NCI-H1417 treated with DMSO at 0.1 percent for 48 hours (cell line): ENCODE data around the gene SNN.

Experiments used
- DNase-seq: peaks from one replicate; lab custom pipeline; 2025; lab: John Stamatoyannopoulos, UW

SNN gene

DNA sequence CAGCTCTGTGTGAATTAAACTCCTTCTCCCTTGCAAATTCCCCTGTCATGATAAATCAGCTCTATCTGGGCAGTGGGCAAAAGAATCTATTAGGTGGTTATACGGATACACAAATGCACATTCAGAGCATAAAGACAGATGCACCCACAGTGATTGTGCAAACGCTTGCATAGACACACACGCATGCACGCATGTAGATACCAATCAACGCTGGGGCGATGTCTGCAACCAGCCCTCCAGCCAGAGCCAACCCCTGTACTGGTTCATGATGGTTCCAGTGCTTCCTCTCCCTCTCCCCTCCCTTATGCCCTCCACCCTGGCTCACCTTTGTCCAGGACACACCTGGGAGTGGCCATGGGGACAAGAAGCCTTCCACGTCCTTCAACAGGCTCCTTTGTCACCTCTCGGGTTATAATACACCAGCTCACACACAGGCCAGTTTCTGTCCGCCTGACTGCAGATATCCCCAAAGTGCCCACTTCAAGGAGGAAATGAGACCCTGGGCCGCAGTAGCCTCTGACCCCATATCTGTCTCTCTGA lies 33.1 kb upstream of the SNN start:
- no peak for DNase-seq

DNA sequence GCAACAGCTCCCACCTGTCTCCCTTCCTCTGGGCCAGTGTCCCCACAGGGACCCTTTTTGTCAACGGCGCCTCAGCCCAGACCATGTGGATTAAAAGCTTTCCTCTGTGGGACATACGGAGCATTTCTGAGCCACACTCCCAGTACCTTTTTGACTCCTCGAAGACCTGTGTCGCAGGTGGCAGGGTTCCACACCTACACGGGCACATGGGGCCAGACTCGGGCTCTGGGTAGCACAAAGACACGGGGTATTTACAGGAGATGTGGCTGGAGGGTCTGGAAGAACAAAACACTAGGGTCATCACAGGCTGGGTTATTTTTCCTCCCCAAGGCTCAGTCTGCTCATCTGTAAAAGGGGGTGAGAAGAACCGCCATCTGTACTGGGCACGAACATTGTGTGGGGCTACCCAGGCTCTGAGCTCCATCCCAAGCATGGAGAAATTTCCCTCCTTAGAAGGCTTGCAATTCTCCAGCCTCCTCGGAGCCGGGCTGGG lies 32.5 kb upstream of the SNN start:
- DNase-seq, result no peak

DNA sequence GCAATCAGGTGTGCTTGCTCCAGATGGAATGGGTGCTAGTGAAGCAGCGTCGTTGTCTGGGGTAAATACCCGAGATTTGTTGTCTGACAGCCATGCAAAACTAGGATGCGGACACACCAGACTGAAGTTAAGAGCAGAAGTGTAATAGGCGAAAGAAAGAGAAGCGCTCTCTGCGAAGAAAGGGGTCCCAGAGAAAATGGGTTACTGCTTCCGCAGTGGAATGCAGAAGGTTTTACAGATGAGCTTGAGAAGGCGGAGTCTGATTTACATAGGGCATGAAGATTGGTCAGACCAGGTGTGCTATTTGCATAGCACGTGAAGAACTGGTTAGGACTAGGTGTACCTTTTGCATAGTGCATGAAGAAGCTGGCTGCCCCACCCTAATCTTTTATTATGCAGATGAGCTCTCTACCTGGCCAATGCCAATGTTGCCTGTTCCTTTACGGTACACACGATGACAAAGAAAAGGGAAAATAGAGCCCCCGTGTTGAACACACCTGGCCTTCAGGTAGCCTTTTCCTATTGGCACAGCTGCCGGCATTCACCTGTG lies 32.0 kb upstream of the SNN start:
- peak; percentile 19 for DNase-seq

DNA sequence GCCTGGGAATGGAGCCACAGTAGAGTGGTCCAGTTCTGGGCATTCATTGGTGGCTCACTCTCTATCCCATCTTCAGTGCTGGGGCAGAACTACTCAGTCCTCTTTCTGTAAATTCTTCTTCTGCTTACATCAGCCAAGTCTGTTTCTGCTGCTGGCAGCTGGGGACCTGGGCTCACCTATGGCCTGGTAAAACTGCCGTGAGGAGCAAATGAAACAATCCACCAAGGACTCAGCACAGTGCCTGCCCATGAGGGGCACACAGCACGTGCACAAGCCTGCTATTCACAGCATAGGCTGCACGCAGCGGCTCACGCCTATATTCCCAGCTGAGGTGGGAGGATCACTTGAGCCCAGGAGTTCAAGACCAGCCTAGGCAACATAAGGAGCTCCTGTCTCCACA lies 30.9 kb upstream of the SNN start:
- DNase-seq, result no peak

DNA sequence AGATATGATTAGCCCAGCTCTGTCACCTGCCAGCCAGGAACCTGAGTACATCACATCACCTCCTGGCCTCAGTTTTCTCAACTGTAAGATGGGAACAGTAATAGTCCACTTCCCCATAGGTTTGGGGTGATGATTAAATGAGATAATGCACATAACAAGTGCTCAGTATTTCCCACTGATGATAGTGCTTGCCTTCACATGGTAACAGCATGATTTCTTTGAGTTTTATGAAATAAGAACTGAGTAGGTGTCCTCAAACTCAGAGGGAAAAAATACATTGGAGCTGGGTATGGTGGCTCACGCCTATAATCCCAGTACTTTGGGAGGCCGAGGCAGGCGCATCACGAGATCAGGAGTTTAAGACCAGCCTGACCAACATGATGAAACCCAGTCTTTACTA lies 30.1 kb upstream of the SNN start:
- DNase-seq, result no peak

DNA sequence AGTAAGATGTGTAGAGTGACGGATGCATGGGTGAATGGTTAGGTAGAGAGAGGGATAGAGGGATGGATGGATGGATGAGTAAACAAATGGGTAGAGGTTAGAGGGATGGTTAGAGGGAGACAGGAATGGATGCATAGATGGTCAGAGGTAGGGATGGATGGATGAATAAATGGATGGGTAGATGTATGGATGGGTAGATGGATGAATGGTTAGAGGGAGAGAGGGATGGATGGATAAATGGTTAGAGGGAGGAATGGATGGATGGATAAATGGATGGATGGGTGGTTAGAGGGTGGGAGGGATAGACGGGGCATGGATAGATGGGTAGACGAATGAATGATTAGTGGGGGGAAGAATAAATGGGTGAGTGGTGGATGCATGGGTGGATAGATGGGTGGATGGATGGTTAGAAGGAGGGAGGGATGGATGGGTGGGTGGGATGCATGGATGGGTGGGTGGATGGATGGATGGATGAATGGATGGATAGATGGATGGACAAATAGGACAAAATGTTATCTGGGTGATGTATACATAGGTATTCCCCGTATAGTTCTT lies 29.2 kb upstream of the SNN start:
- DNase-seq, result no peak

DNA sequence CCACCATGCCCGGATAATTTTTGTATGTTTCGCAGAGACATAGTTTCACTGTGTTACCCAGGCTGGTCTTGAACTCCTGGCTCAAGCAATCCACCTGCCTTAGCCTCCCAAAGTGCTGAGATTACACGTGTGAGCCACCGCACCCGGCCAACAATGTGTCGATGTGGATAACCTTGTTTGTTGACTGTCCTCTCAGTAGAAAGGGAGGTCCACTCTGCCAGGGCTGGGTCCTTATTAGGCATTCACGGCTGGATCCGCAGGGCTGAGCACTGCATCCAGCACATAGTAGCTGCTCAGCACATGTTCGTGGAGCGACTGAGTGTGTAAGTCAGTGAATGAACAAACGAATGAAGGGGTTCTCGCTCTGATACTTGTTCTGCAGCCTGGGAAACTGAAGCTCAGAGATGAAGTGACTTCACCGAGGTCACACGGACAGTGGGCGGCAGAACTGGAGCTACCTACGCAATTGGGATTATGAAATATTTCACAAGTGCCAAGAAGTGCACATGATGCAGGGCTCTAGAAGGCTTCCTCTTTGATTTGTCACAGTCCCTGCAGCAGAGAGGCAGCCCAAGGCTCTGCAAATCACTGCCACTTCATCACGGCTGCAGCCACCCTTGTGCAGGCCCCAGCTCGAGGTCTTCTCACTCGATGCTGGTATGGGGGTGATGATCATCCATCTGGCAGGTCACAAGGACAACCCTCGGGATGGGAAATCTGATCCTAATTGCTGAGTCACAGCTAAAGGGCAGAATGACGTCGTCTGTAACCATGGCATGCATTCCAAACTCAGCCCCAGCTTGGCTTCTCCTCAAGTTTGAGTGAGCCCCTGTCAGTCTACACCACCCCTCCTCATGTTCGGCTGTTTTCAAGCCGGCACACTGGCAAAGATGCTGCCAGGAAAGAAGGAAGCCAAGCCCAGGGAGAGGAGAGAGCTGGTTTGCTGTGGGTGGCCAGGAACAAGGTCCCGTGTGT lies 28.0 kb upstream of the SNN start:
- no peak for DNase-seq

DNA sequence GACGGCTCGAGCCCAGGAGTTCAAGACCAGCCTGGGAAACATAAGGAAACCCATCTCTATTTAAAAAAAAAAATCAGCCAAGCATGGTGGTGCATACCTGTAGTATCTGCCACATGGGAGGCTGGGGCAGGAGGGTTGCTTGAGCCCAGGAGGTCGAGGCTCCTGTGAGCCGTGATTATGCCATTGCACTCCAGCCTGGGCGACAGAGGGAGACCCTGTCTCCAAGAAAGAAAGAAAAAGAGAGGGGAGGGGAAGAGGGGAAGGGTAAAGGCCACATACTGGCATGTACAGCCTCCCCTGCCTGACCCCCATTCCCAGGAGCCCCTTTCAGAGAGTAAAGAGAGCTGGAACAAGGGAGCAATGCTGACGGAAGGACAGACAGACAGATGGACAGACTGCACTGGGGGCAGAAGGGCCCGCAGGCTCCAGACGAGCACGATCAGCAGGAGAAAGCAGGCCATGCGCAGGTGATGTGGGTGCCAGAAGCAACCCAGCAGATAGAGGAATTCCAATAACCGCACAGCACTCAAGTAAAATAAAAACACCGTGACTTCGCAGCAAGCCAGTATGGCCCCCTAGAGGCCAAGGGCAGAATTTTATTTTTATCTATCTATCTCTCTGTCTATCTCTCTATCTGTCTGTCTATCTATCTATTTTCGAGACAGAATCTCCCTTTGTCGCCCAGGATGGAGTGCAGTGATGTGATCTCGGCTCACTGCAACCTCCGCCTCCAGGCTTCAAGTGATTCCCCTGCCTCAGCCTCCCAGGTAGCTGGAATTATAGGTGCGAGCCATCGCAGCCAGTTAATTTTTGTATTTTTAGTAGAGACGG lies 27.1 kb upstream of the SNN start:
- DNase-seq, result no peak

DNA sequence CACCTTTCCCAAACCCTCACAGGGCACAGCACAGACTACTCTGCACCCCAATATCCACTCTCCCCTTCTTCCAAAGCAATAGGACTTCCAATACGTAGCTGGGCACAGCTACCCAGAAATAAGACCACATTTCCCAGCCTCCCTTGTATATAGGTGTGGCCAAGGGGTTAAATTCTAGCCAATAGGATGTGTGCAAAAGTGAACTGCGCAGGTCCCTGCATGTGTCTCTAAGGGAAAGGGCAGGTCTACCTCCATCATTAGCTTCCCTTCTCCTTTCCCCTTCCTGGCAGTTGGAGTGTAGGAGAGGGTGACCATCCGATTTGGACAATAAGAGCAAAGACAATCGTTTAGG lies 25.5 kb upstream of the SNN start:
- DNase-seq, result no peak

DNA sequence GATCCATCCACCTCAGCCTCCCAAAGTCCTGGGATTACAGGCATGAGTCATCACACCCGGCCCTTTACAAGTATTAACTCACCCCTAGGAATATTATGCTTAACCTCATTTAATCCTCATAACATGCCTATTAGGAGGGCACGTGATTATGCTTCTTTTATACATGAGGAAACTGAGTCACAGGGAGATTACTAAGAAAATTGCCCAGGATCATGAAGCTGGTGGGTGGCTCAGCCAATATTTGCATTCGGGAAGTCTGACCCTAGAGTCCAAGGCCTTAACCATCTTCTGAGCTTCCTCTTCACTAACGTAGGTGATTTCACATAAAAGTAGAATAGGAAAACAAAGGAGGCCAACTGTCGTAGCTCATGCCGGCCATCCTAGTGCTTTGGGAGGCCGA lies 19.0 kb upstream of the SNN start:
- no peak for DNase-seq

DNA sequence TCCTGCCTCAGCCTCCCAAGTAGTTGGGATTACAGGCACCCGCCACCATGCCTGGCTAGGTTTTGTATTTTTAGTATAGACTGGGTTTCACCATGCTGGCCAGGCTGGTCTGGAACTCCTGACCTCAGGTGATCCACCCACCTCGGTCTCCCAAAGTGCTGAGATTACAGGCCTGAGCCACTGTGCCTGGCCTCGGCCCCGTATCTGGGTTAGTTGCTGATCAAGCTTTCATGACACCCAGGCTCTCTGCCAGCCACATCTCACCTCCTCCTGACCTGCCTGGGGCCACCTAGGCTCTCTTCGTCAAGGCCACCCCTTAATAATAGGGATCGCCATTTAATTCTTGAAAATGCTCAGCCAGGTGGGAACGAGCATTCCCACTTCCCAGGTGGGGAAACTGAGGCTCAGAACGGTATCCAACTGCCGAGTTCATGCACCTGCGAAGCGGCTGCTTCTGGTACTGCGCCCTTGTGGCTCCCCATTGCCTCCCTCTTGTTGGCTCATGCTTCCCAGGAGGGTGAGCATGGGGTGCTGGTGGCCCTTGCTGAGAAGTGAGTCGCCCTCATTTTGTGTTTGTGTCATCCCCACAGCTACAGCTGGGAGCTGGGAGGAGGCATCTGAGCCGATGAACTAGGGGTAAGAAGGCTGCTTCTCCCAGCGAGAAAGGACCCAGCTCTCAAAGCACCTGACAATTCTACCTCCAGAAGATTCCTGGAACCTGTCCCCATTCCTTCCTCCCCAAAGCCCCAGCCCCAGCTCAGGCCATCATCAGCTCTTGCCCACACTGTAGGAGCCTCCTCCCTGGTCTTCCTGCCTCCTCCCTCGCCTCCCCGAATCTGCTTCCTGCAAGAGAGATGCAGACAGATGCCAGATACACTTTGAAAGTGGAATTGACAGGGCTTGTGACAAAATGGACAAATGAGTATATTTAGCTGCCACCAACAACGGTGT lies 17.3 kb upstream of the SNN start:
- DNase-seq, result no peak

DNA sequence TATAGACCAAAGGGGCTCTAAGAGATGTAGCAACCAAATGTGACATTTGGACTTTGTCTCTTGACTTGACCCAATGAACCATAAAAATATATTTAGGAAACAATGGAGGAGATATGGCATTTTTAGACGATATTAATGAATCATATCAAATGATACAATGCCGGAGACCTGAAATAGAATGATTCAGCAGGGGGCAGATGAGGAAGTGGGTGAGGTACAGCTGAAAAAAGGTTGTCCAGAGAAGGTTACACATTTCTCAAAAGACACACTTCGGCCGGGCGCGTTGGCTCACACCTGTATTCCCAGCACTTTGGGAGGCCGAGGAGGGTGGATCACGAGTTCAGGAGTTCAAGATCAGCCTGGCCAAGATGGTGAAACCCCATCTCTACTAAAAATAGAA lies 16.5 kb upstream of the SNN start:
- no peak for DNase-seq

DNA sequence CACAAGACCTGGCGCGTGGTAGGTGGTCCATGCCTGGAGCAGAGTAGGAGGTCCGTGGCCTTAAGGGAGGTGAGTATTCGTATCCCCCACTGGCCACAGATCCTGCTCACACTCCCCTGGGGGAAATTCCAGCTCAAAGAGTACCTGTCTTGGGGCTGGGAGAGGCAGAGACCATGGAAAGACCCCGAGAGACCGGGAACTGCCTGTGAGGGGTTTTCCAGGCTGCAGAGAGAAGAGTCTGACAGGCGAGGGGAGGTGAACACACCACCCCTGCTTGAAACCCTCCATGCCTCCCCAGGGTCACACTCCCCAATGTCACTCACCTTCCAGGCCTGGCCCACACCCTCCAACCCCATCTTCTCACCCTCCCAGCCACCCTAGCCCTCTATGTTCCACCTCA lies 12.6 kb upstream of the SNN start:
- DNase-seq, result no peak

DNA sequence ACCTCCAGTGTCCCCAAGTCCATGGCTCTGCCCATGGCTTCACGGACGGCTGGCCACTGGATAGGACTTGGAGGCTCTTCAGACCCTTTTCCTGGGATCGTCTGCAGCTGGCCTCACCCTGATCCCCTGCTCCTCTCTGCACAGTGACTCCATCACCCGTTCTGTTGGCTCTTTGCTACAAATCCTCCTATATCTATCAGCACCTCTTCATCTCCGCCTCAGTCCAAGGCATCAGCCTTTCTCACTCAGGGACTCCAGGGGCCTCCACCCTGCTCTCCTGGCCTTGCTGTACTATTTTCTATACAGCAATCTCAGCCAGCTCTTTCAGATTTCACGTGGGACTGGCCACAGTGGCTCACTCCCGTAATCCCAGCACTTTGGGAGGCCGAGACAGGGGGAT lies 10.7 kb upstream of the SNN start:
- no peak for DNase-seq

DNA sequence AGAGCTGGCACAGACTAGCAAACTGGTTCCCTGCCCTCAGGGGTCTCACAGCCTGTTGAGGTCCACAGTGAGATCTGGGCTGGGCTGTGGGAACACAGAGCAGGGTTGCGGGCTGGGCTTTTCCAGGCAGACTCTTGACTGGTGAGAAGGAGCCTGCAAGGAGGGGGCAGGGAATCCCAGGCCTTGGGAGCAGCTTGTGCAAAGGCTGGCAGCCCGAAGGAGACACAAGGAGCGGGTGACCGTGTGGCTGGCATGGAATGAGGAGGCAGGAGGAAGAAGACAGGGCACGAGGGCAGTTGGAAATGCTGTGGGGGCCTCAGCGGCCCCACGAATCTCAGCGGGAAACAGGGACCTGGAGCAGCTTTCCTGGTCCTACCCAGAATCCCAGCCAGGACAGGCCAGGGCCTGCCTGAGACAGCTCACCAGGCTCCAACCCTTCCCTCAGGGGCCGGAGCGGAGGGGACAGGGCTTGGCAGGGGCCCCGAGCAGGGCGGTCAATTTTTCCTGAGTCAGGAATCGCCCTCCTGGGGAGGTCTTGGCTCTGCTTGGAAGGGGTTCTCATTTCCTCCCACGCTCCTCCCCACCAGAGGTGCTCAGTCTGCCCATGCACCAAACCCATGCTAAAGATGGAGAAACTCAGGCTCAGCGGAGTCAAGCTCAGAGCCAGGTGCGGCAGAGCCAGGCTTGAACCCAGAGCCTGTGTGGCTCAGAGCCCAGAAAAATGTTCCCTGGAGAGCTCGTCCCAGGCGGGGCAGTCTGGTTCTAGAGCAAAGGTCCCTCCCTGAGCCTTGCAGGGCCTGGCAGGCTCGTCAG lies 9.2 kb upstream of the SNN start:
- DNase-seq, result no peak

DNA sequence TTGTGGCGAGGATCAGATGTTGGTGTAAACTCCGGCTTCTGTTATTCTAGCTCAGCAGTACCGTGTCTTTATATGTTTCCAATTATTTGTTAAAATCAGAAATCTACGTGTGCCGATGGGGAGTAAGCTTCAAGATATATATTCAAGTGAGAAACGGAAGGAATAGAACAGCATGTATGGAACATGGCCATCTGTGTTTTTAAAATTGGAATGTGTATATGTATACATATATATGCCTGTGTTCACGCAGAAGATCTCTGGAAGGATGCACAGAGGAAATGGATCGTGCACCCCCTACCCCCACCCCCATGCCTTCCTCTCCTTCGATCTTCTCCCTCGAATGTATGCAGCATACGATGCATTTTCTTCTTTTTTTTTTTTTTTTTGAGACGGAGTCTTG lies 7.7 kb upstream of the SNN start:
- no peak for DNase-seq

DNA sequence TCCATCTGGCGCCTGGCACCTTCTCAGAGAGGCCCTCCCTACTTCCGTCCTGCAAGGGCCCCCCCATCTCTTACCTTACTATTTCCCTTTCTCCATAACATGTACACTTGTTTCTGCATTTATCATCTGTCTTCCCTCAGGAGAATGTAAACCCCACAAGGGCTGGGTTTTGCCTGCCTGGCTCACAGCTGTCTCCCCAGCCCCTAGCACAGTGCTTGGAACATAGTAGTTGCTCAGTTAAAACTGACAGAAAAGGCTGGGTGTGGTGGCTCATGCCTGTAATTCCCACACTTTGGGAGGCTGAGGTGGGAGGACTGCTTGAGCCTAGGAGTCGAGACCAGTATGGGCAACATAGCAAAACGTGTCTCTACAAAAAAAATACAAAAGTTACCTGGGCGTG lies 5.7 kb upstream of the SNN start:
- no peak for DNase-seq

DNA sequence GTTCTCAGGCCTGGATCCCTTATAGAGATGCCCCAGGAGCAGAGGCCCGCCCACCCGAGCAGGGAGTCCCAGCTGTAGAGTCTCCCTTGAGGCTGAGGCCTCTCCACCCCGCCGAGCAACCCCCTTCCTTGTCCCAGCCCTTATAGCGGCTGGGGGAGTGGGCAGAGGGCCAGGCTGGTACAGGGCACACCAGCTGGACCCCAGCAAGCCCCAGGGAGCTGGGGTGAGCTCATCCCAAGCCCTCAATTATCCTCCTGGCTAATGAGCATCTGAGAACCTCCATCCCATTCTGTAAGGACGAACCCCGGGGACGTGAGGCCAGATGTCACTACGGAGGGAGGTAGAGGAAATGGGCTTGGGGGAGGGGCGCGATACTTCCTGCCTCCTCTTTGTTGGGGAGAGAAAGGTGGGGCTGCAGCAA lies 3.2 kb upstream of the SNN start:
- DNase-seq, result no peak

DNA sequence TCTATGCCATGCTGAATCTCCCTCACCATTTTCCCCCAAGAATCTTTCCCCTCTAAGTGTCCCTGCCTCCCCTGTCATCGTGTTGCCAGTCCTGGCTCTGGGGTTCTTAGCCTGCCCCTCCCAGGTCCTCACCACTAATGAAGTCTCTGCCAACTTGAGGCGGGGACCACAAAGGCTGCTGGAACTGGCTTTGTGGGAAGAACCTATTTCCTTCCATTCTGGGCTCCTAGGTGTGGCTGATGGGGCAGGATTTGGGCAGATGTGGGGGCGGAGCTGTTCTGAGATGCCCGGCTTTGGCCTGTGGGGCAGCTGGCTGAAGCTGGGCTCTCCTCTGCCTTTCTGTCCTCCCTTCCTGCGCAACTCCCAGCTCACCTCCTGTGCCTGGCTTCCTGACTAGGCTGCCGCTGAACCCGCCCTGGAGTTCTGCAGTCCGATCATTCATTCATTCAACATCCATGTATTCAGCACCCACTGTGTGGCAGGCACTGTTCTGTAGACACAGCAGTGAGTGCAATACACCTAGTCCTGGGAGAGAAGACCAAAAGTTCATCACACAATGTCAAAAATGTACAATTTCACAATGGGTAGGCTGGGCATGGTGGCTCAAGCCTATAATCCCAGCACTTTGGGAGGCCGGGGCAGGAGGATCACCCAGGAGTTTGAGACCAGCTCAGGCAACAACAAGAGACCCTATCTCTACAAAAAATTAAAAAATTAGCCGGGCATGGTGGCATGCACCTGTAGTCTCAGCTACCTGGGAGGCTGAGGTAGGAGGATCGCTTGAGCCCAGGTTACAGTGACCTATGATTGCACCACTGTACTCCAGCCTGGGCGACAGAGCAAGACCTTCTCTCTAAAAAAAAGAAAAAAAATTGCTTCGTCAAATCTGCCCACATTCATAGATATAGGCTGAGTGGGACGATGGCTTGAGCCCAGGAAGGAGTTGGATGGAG lies 1.9 kb upstream of the SNN start:
- DNase-seq, result no peak
